Endothelial cell of umbilical vein (primary cell): ENCODE results near the gene SMTNL1. TPM values are rescaled to one million over a fixed set of nuclear protein-coding genes. Genes with fewer than 3 reads are reported as not detected.

Experiments
- BruUV-seq: library from RNA; stranded (reverse); fragments of 400-500 nt; replicated peaks from 2 replicates; lab custom pipeline; 2021; lab: Mats Ljungman, UMichigan
- CTCF ChIA-PET: fragments of 300-600, 350-600 bp; sonication (Branson Sonifier 250); formaldehyde crosslinking; loops from one replicate; lab custom pipeline; 2021; ENCODE audit warnings: antibody characterized with exemption, inconsistent platforms; lab: Charles Lee
- POLR2A ChIA-PET: fragments of 300-600, 350-600 bp; sonication (Branson Sonifier 250); formaldehyde crosslinking; loops from one replicate; lab custom pipeline; 2021; ENCODE audit warnings: antibody characterized with exemption, inconsistent platforms; lab: Charles Lee
- DNase-seq: peaks from one replicate; pipeline ENCODE4 v3.0.0-alpha.2; 2011; ENCODE audit warnings: low read depth, low spot score
- FAIRE-seq: peaks from 2 replicates; lab custom pipeline; 2011; peaks lifted over from hg19 to GRCh38; lab: Jason Lieb, UNC
- H2AFZ ChIP-seq: 2 replicates; pipeline ENCODE4 v1.6.0; 2012; ENCODE audit warnings: low read depth, low read length, control low read depth, inconsistent platforms
- H3K27ac ChIP-seq: 2 replicates; pipeline ENCODE4 v1.5.1; 2011; ENCODE audit warnings: low read depth, mild to moderate bottlenecking, control low read depth, low read length, moderate library complexity; ENCODE audit not compliant: insufficient read depth
- H3K27me3 ChIP-seq, 2 experiments: 2 replicates each; pipeline versions ENCODE4 v1.6.0 to v1.6.1; 2011; ENCODE audit warnings: low read length in 2 of 2, mixed read lengths in 1 of 2; ENCODE audit not compliant: control insufficient read depth in 2 of 2, insufficient read depth in 2 of 2
- H3K36me3 ChIP-seq, 2 experiments: 2 replicates in 1 of 2; 3 replicates in 1 of 2; pipeline ENCODE4 v1.5.1; 2011; ENCODE audit warnings: low read length in 2 of 2, mild to moderate bottlenecking in 1 of 2, moderate library complexity in 1 of 2; ENCODE audit not compliant: control insufficient read depth in 2 of 2, insufficient read depth in 2 of 2; ENCODE audit errors: extremely low read depth in 1 of 2
- H3K4me1 ChIP-seq: 3 replicates; pipeline ENCODE4 v1.5.1; 2011; ENCODE audit warnings: mild to moderate bottlenecking, low read length; ENCODE audit not compliant: control insufficient read depth, insufficient read depth; ENCODE audit errors: extremely low read depth
- H3K4me2 ChIP-seq: 2 replicates; pipeline ENCODE4 v1.6.1; 2011; ENCODE audit warnings: low read length, control low read depth, mixed read lengths; ENCODE audit not compliant: insufficient read depth
- H3K4me3 ChIP-seq, 3 experiments: fragments of 200-600 bp in 1 of 3; sonication (generic), shearing (Covaris generic) in 1 of 3; replicated peaks in 1 of 3; 2 replicates each; pipeline ENCODE4 v1.5.1; 2011 to 2016; ENCODE audit warnings: control low read depth in 3 of 3, low read length in 3 of 3, mild to moderate bottlenecking in 2 of 3, inconsistent platforms in 1 of 3, low read depth in 1 of 3, moderate library complexity in 1 of 3; ENCODE audit not compliant: insufficient read depth in 1 of 3
- H3K79me2 ChIP-seq: 2 replicates; pipeline ENCODE4 v1.6.0; 2012; ENCODE audit warnings: low read length, inconsistent platforms; ENCODE audit not compliant: control insufficient read depth, insufficient read depth
- H3K9ac ChIP-seq: replicated peaks from 2 replicates; pipeline ENCODE3; 2011; ENCODE audit warnings: low read length, control low read depth; ENCODE audit not compliant: insufficient read depth; ENCODE audit errors: extremely low read depth
- H3K9me1 ChIP-seq: replicated peaks from 3 replicates; pipeline ENCODE4 v1.6.0; 2011; ENCODE audit warnings: mild to moderate bottlenecking, low read length; ENCODE audit not compliant: control insufficient read depth, insufficient read depth; ENCODE audit errors: extremely low read depth
- H3K9me3 ChIP-seq: replicated peaks from 2 replicates; pipeline ENCODE4 v1.5.1; 2012; ENCODE audit warnings: low read length, inconsistent platforms; ENCODE audit not compliant: control insufficient read depth, insufficient read depth
- H4K20me1 ChIP-seq: replicated peaks from 2 replicates; pipeline ENCODE3; 2011; ENCODE audit warnings: mild to moderate bottlenecking, low read length; ENCODE audit not compliant: control insufficient read depth, insufficient read depth; ENCODE audit errors: extremely low read depth
- CTCF ChIP-seq, 2 donors: IDR thresholded peaks; 1 replicate in 1 of 2; 2 replicates in 1 of 2; pipeline ENCODE4 v1.5.1; 2011; ENCODE audit warnings: low read length in 2 of 2, mild to moderate bottlenecking in 2 of 2, moderate library complexity in 2 of 2, control low read depth in 1 of 2, inconsistent platforms in 1 of 2, low read depth in 1 of 2; ENCODE audit not compliant: insufficient read depth in 1 of 2; ENCODE audit errors: extremely low read depth in 1 of 2
- EZH2 ChIP-seq: IDR thresholded peaks from 2 replicates; pipeline ENCODE4 v1.6.1; 2012; ENCODE audit warnings: borderline replicate concordance, low read depth, mild to moderate bottlenecking, moderate library complexity, low read length, inconsistent platforms; ENCODE audit not compliant: severe bottlenecking
- FOS ChIP-seq: IDR thresholded peaks from 2 replicates; pipeline ENCODE4 v1.6.1; 2011; ENCODE audit warnings: mild to moderate bottlenecking, low read length, moderate library complexity, borderline replicate concordance; ENCODE audit not compliant: insufficient read depth
- GATA2 ChIP-seq: IDR thresholded peaks from 2 replicates; pipeline ENCODE4 v1.7.0; 2011; ENCODE audit warnings: low read depth, mild to moderate bottlenecking, moderate library complexity, mixed read lengths, low read length; ENCODE audit not compliant: insufficient read length, insufficient read depth
- JUN ChIP-seq: IDR thresholded peaks from 2 replicates; pipeline ENCODE4 v1.6.1; 2011; ENCODE audit warnings: borderline replicate concordance, low read depth; ENCODE audit not compliant: insufficient read length, insufficient read depth
- MAX ChIP-seq: IDR thresholded peaks from 2 replicates; pipeline ENCODE4 v1.6.1; 2011; ENCODE audit not compliant: insufficient read depth, insufficient read length
- MYC ChIP-seq: IDR thresholded peaks from one replicate; pipeline ENCODE4 v1.6.1; 2011; ENCODE audit warnings: mild to moderate bottlenecking, low read depth, low read length
- POLR2A ChIP-seq: IDR thresholded peaks from 2 replicates; pipeline ENCODE4 v1.6.1; 2012; ENCODE audit warnings: low read depth, mild to moderate bottlenecking, control low read depth, low read length
- POLR2AphosphoS5 ChIP-seq: IDR thresholded peaks from 2 replicates; pipeline ENCODE4 v1.6.1; 2012; ENCODE audit warnings: low read depth, mild to moderate bottlenecking, control low read depth, low read length, moderate library complexity; ENCODE audit not compliant: insufficient read depth
- dilution Hi-C: fragments of 300-500 bp; cut with MboI; formaldehyde crosslinking; loops from one replicate; pipeline ENCODE4 v1.15.0; 2019; ENCODE audit warnings: low sequenced_read_pairs; ENCODE audit not compliant: extremely low pct_ligation_motif_present
- intact Hi-C: fragments of 100-400 bp; cut with micrococcal nuclease; formaldehyde crosslinking; loops from one replicate; pipeline ENCODE4 v1.10.0; 2022
- polyA plus RNA-seq, 4 experiments: library from polyadenylated mRNA; depleted of rRNA in 3 of 4; stranded (reverse) in 3 of 4; unstranded in 1 of 4; fragments of >200 nt; gene quantifications; 2 replicates each; pipeline versions ENCODE4 v1.2.1 to v1.2.3, GENCODE V29; 2011 to 2012; ENCODE audit warnings: missing spikeins in 1 of 4
- total RNA-seq: library from RNA; stranded (reverse); gene quantifications from 2 replicates; pipeline ENCODE4 v1.2.3, GENCODE V29; 2021

The SMTNL1 gene
- total and polyA plus RNA-seq, 2 donors (not counting 3 experiments of a cell fraction or from before 2014, with no cell fraction given): not detected

GRCh38 chr11:57584341-57584740 is 46.9 kb downstream of the SMTNL1 start:
- TF ChIP-seq CTCF (IDR thresholded peaks at IDR 0.05; ENCODE audit: extremely low read depth in 1 of 2, insufficient read depth in 1 of 2, low read depth in 1 of 2, low read length in 2 of 2) (no peak), MYC (no peak), FOS (no peak), MAX (no peak), POLR2AphosphoS5 (no peak), GATA2 (no peak), POLR2A (no peak), EZH2 (no peak), JUN (no peak)
- Histone ChIP-seq H3K4me2 (no peak overlapping the region), H4K20me1 (no peaks in the 10 kb centered on the region), H3K36me3 (no peaks in the 10 kb centered on the region), H3K9ac (no peak overlapping the region), H3K27me3 (no peaks in the 10 kb centered on the region), H3K79me2 (no peaks in the 10 kb centered on the region), H3K4me3 (no peak overlapping the region), H3K9me3 (no peaks in the 10 kb centered on the region), H2AFZ (no peak overlapping the region), H3K27ac (no peak overlapping the region), H3K4me1 (no peaks in the 10 kb centered on the region), H3K9me1 (no peaks in the 10 kb centered on the region)
- CTCF ChIA-PET: interaction anchor here (0.8 kb wide), 1 partner anchor 12 kb away, joined by 3 read pairs; no protein-coding TSS in a partner anchor
- no peak for FAIRE-seq
- intact Hi-C loops: no loop called here
- BruUV-seq: no TSS peak
- no peak for DNase-seq
- POLR2A ChIA-PET: no interaction called here
- dilution Hi-C loops: no loop called here
